MM.1S (cell line): ENCODE data around the gene PSTPIP1.

ENCODE experiments used
- CTCF ChIP-seq: fragments of 300-600 bp; sonication (generic); IDR thresholded peaks from 2 replicates; pipeline ENCODE4 v1.5.1; 2016; ENCODE audit warnings: antibody characterized with exemption, low read length, mixed read lengths
- EZH2 ChIP-seq: fragments of 300-600 bp; sonication (generic); optimal IDR thresholded peaks from 2 replicates; pipeline ENCODE3; 2017; ENCODE audit warnings: low read depth, mild to moderate bottlenecking, antibody characterized with exemption, low read length, mixed read lengths
- EZH2phosphoT487 ChIP-seq: fragments of 300-600 bp; sonication (generic); IDR thresholded peaks from 2 replicates; pipeline ENCODE4 v1.6.1; 2018; ENCODE audit warnings: antibody characterized with exemption, low read length

- TF ChIP-seq CTCF (peak; percentile 38), EZH2phosphoT487 (no peak), EZH2 (no peak)
These were observed 36.6 kb downstream of the PSTPIP1 start for GRCh38 chr15:77031376-77032050.
